HG03565 (cell line): ENCODE measurements around the gene ANKRD29.
"Not testable (repeated sequence)": the region's sequence is repeated elsewhere in the genome, so short reads cannot be mapped to it uniquely, and the experiment has no call there.

Source experiments
- ATAC-seq: cut with Tn5 transposase; IDR thresholded peaks from one replicate; pipeline ENCODE4 v1.9.1; 2021; ENCODE audit warnings: mild to moderate bottlenecking, moderate library complexity; ENCODE audit not compliant: unreplicated experiment

Gene ANKRD29

GRCh38 chr18:23618862-23619387 is 43.8 kb downstream of the ANKRD29 start:
- no peak for ATAC-seq

- ATAC-seq: no peak
Observed at GRCh38 chr18:23617412-23618014, 45.2 kb downstream of the ANKRD29 start.

GRCh38 chr18:23616258-23616657 is 46.5 kb downstream of the ANKRD29 start:
- no peak for ATAC-seq

- no peak for ATAC-seq
Observed at GRCh38 chr18:23614891-23615290, 47.8 kb downstream of the ANKRD29 start.

GRCh38 chr18:23614413-23614812 is 48.3 kb downstream of the ANKRD29 start:
- ATAC-seq: no peak

- ATAC-seq: not testable (repeated sequence)
Observed at GRCh38 chr18:23613091-23613475, 49.6 kb downstream of the ANKRD29 start.

GRCh38 chr18:23612434-23613090 is 50.1 kb downstream of the ANKRD29 start:
- no peak for ATAC-seq

- ATAC-seq: no peak
Observed at GRCh38 chr18:23609390-23610023, 53.2 kb downstream of the ANKRD29 start.

GRCh38 chr18:23608211-23608610 is 54.5 kb downstream of the ANKRD29 start:
- no peak for ATAC-seq

GRCh38 chr18:23605941-23606340 is 56.8 kb downstream of the ANKRD29 start:
- no peak for ATAC-seq

GRCh38 chr18:23599809-23600208 is 62.9 kb downstream of the ANKRD29 start:
- no peak for ATAC-seq

- ATAC-seq: no peak
Observed at GRCh38 chr18:23596183-23596582, 66.5 kb downstream of the ANKRD29 start.

GRCh38 chr18:23595591-23595990 is 67.1 kb downstream of the ANKRD29 start:
- ATAC-seq: no peak

GRCh38 chr18:23593720-23594119 is 69.0 kb downstream of the ANKRD29 start:
- ATAC-seq: no peak

GRCh38 chr18:23592911-23593310 is 69.8 kb downstream of the ANKRD29 start:
- no peak for ATAC-seq

GRCh38 chr18:23591011-23591410 is 71.7 kb downstream of the ANKRD29 start:
- no peak for ATAC-seq

GRCh38 chr18:23588836-23589560 is 73.7 kb downstream of the ANKRD29 start:
- no peak for ATAC-seq

GRCh38 chr18:23587220-23587642 is 75.5 kb downstream of the ANKRD29 start:
- ATAC-seq: no peak

- ATAC-seq: peak; percentile 91
Observed at GRCh38 chr18:23586249-23587196, 76.2 kb downstream of the ANKRD29 start, which contains the start of gene NPC1. Gene NPC1 (minus strand): TSS chr18:23586506. CDS start chr18:23586343, 163 bp downstream.

GRCh38 chr18:23585897-23586248 is 76.8 kb downstream of the ANKRD29 start:
- ATAC-seq: peak; percentile 21
